Endodermal cell (in vitro differentiated cells): Measurements from ENCODE around the gene ADCY2. TPM values are rescaled to one million over a fixed set of nuclear protein-coding genes. Genes with fewer than 3 reads are reported as not detected.

Experiments
- DNase-seq: peaks from one replicate; pipeline ENCODE4 v3.0.0-alpha.2; 2017
- H3K27ac ChIP-seq: 2 replicates; pipeline ENCODE4 v1.5.1; 2013; ENCODE audit warnings: mild to moderate bottlenecking, low read depth, low read length, moderate library complexity
- H3K27me3 ChIP-seq: 2 replicates; pipeline ENCODE4 v1.6.1; 2013; ENCODE audit warnings: mild to moderate bottlenecking, low read length, moderate library complexity; ENCODE audit not compliant: insufficient read depth, control insufficient read depth, poor library complexity, severe bottlenecking
- H3K36me3 ChIP-seq: 2 replicates; pipeline ENCODE4 v1.7.0; 2013; ENCODE audit warnings: mild to moderate bottlenecking, low read length, moderate library complexity; ENCODE audit not compliant: control insufficient read depth, insufficient read depth
- H3K4me1 ChIP-seq: one replicate; pipeline ENCODE4 v1.7.0; 2013; ENCODE audit warnings: low read length; ENCODE audit not compliant: control insufficient read depth, insufficient read depth
- H3K4me3 ChIP-seq: 2 replicates; pipeline ENCODE4 v1.5.1; 2013; ENCODE audit warnings: mild to moderate bottlenecking, low read length, moderate library complexity
- H3K9ac ChIP-seq: 2 replicates; pipeline ENCODE4 v1.6.1; 2013; ENCODE audit warnings: mild to moderate bottlenecking, low read length, moderate library complexity; ENCODE audit not compliant: poor library complexity, severe bottlenecking; ENCODE audit errors: extremely low read depth
- H3K9me3 ChIP-seq: 2 replicates; pipeline ENCODE4 v1.6.1; 2013; ENCODE audit warnings: mild to moderate bottlenecking, low read length, moderate library complexity; ENCODE audit not compliant: control insufficient read depth
- H3K27ac Mint-ChIP-seq: 2 replicates; pipeline ENCODE4 v1.8.0; 2020; ENCODE audit warnings: mixed read lengths
- H3K27me3 Mint-ChIP-seq: 2 replicates; pipeline ENCODE4 v1.8.0; 2021; ENCODE audit warnings: mild to moderate bottlenecking, mixed read lengths; ENCODE audit not compliant: insufficient read depth
- H3K36me3 Mint-ChIP-seq: 2 replicates; pipeline ENCODE4 v1.8.0; 2020; ENCODE audit warnings: low read depth, mixed read lengths
- H3K4me1 Mint-ChIP-seq: 2 replicates; pipeline ENCODE4 v1.8.0; 2020; ENCODE audit warnings: mixed read lengths
- H3K4me3 Mint-ChIP-seq: 2 replicates; pipeline ENCODE4 v1.8.0; 2020; ENCODE audit warnings: mild to moderate bottlenecking, moderate library complexity, mixed read lengths
- H3K9me3 Mint-ChIP-seq: 2 replicates; pipeline ENCODE4 v1.8.0; 2020; ENCODE audit warnings: mild to moderate bottlenecking, mixed read lengths
- WGBS, 2 experiments: methylation state at CpG; one replicate each; pipeline versions ENCODE4 v1.1.5 to v1.1.7; 2013; ENCODE audit warnings: missing lambda C conversion rate in 2 of 2, mixed read lengths in 1 of 2; ENCODE audit not compliant: insufficient coverage in 1 of 2, insufficient read length in 1 of 2; 5-methylcytosine and 5-hydroxymethylcytosine counted together
- total RNA-seq, 2 donors: library from RNA; stranded (reverse); fragmentation: NEBNext Ultra II Directional in 1 of 2; extraction: Animal tissue kit (Norgen Biotek cat#: 25700) in 1 of 2; gene quantifications; 2 replicates in 1 of 2; 3 replicates in 1 of 2; pipeline ENCODE4 v1.2.1, GENCODE V29; 2021
- TF ChIP-seq, protein P1 (sequence below): fragments of 200-600 bp; sonication (generic); conservative IDR thresholded peaks from 2 replicates; pipeline ENCODE4 v1.5.0; 2021; ENCODE audit warnings: antibody characterized with exemption, mild to moderate bottlenecking

The ADCY2 gene
- total RNA-seq, 2 donors from 2014 or later = 61.5 to 63.2 TPM

GRCh38 chr5:7367780-7368179, 28.2 kb upstream of the ADCY2 start:
- TF ChIP-seq, protein P1, sequence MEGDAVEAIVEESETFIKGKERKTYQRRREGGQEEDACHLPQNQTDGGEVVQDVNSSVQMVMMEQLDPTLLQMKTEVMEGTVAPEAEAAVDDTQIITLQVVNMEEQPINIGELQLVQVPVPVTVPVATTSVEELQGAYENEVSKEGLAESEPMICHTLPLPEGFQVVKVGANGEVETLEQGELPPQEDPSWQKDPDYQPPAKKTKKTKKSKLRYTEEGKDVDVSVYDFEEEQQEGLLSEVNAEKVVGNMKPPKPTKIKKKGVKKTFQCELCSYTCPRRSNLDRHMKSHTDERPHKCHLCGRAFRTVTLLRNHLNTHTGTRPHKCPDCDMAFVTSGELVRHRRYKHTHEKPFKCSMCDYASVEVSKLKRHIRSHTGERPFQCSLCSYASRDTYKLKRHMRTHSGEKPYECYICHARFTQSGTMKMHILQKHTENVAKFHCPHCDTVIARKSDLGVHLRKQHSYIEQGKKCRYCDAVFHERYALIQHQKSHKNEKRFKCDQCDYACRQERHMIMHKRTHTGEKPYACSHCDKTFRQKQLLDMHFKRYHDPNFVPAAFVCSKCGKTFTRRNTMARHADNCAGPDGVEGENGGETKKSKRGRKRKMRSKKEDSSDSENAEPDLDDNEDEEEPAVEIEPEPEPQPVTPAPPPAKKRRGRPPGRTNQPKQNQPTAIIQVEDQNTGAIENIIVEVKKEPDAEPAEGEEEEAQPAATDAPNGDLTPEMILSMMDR = no peak
- H3K4me1 Mint-ChIP-seq = peaks cover 13% of the 10 kb centered on the region
- H3K27me3 Mint-ChIP-seq = peaks cover 4% of the 10 kb centered on the region
- peaks cover 5% of the 10 kb centered on the region for H3K36me3 Mint-ChIP-seq
- H3K27ac Mint-ChIP-seq = no peak overlapping the region
- no peak for DNase-seq
- H3K4me3 Mint-ChIP-seq = no peak overlapping the region
- Histone ChIP-seq H3K4me1 (peaks cover 9% of the 10 kb centered on the region), H3K4me3 (no peak overlapping the region), H3K9ac (no peak overlapping the region), H3K27ac (no peak overlapping the region), H3K9me3 (peaks cover 17% of the 10 kb centered on the region), H3K27me3 (no peaks in the 10 kb centered on the region), H3K36me3 (no peaks in the 10 kb centered on the region)
- 95 to 100% methylated on average over 1 to 4 of the region's 4 CpGs for WGBS, 2 experiments
- H3K9me3 Mint-ChIP-seq = peaks cover 25% of the 10 kb centered on the region

DNA sequence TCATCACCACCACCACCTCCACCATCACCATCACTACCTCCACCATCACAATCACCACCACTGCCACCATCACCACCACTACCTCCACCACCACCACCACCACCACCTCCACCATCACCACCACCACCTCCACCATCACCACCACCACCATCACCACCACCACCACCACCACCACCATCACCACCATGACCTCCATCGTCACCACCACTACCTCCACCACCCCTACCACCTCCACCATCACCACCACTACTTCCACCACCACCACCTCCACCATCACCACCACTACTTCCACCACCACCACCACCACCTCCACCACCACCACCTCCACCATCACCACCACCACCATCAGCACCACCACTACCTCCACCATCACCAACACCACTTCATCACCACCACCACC, 23.5 kb upstream of the ADCY2 start:
- Mint-ChIP-seq H3K9me3 (peaks cover 19% of the 10 kb centered on the region), H3K4me3 (no peak overlapping the region), H3K27me3 (peaks cover 19% of the 10 kb centered on the region), H3K4me1 (no peaks in the 10 kb centered on the region), H3K27ac (no peak overlapping the region), H3K36me3 (peaks cover 6% of the 10 kb centered on the region)
- peaks cover 7% of the 10 kb centered on the region for H3K9me3 ChIP-seq
- no peaks in the 10 kb centered on the region for H3K27me3 ChIP-seq
- no peak overlapping the region for H3K27ac ChIP-seq
- no peak overlapping the region for H3K4me3 ChIP-seq
- WGBS, 2 experiments = no CpG with 5 or more reads among the region's 1 CpG
- peak; percentile 63 for DNase-seq
- H3K36me3 ChIP-seq = no peaks in the 10 kb centered on the region
- no peaks in the 10 kb centered on the region for H3K4me1 ChIP-seq
- H3K9ac ChIP-seq = no peak overlapping the region
- TF ChIP-seq, protein P1 = no peak

GRCh38 chr5:7374186-7374585, 21.8 kb upstream of the ADCY2 start:
- DNase-seq = no peak
- Histone ChIP-seq H3K4me3 (no peak overlapping the region), H3K9me3 (no peaks in the 10 kb centered on the region), H3K27me3 (no peaks in the 10 kb centered on the region), H3K4me1 (no peaks in the 10 kb centered on the region), H3K36me3 (no peaks in the 10 kb centered on the region), H3K9ac (no peak overlapping the region), H3K27ac (no peak overlapping the region)
- H3K4me3 Mint-ChIP-seq = no peak overlapping the region
- H3K27ac Mint-ChIP-seq = no peak overlapping the region
- peaks cover 16% of the 10 kb centered on the region for H3K27me3 Mint-ChIP-seq
- H3K9me3 Mint-ChIP-seq = peaks cover 7% of the 10 kb centered on the region
- H3K36me3 Mint-ChIP-seq = peaks cover 3% of the 10 kb centered on the region
- no peaks in the 10 kb centered on the region for H3K4me1 Mint-ChIP-seq
- 89 to 93% methylated on average over 4 of the region's 4 CpGs for WGBS, 2 experiments
- TF ChIP-seq, protein P1 = no peak
